Aorta (tissue), 5 donors: ENCODE data around the gene CLASP2. TPM values are rescaled to one million over a fixed set of nuclear protein-coding genes. Genes with fewer than 3 reads are reported as not detected.
"Not testable (repeated sequence)": the region's sequence is repeated elsewhere in the genome, so short reads cannot be mapped to it uniquely, and the experiment has no call there.

Source experiments
- ATAC-seq: fragments of 200-7000 bp; cut with Tn5 transposase; one replicate; pipeline ENCODE4 v1.9.1; 2022; ENCODE audit warnings: moderate library complexity; ENCODE audit not compliant: low FRiP score
- DNase-seq, 2 donors: peaks; one replicate each; pipeline ENCODE4 v3.0.0-alpha.2; 2020
- H3K27ac ChIP-seq, 2 donors: one replicate each; pipeline ENCODE4 v1.5.1; 2013; ENCODE audit warnings: low read length in 2 of 2, mild to moderate bottlenecking in 2 of 2, moderate library complexity in 2 of 2, control low read depth in 1 of 2, inconsistent platforms in 1 of 2, low read depth in 1 of 2
- H3K27me3 ChIP-seq, 2 donors: one replicate each; pipeline ENCODE4 v1.6.1; 2013; ENCODE audit warnings: control low read depth in 1 of 2, low read length in 1 of 2, mild to moderate bottlenecking in 1 of 2, moderate library complexity in 1 of 2; ENCODE audit not compliant: insufficient read depth in 2 of 2, control insufficient read depth in 1 of 2
- H3K36me3 ChIP-seq, 2 donors: one replicate each; pipeline ENCODE4 v1.6.1; 2013; ENCODE audit warnings: control low read depth in 1 of 2, low read length in 1 of 2, mild to moderate bottlenecking in 1 of 2; ENCODE audit not compliant: insufficient read depth in 2 of 2, control insufficient read depth in 1 of 2
- H3K4me1 ChIP-seq, 2 donors: one replicate each; pipeline ENCODE4 v1.6.1; 2013; ENCODE audit warnings: low read length in 2 of 2, control low read depth in 1 of 2, mild to moderate bottlenecking in 1 of 2, moderate library complexity in 1 of 2; ENCODE audit not compliant: insufficient read depth in 2 of 2, control insufficient read depth in 1 of 2
- H3K4me3 ChIP-seq, 2 donors: one replicate each; pipeline ENCODE4 v1.5.1; 2013; ENCODE audit warnings: low read length in 2 of 2, control low read depth in 1 of 2, mild to moderate bottlenecking in 1 of 2
- H3K9me3 ChIP-seq: one replicate; pipeline ENCODE4 v1.6.1; 2013; ENCODE audit warnings: mild to moderate bottlenecking, low read length; ENCODE audit not compliant: control insufficient read depth
- WGBS, 2 donors: extraction: QIAGEN DNeasy Blood & Tissue Kit; methylation state at CpG; one replicate each; pipeline ENCODE4 v1.1.7; 2013; 5-methylcytosine and 5-hydroxymethylcytosine counted together
- intact Hi-C, 2 donors: fragments of 100-400 bp; cut with DNase I; formaldehyde crosslinking; loops; one replicate each; pipeline versions ENCODE4 v1.14.2 to v1.15.0; 2022
- polyA plus RNA-seq, 2 donors: library from polyadenylated mRNA; stranded (reverse); fragments of 200-250 nt; gene quantifications; one replicate each; pipeline ENCODE4 v1.2.3, GENCODE V29; 2013
- total RNA-seq, 2 donors: library from RNA; stranded (reverse); fragmentation: NEBNext Ultra II Directional; extraction: Animal tissue kit (Norgen Biotek cat#: 25700); gene quantifications; one replicate each; pipeline ENCODE4 v1.2.1, GENCODE V29; 2021
- donor health status: healthy with polysubstance abuse.
- donor health status: Bipolar disorder and iron deficiency.
- donor health status: DM: no; HTN: no; CAD: no.
- donor health status: DM: no; HTN: no; CAD: no.
- donor health status: DM: yes; HTN: yes; CAD: no.

The CLASP2 gene
- total and polyA plus RNA-seq, 4 donors: 11.9 to 168 (median 62.4) TPM

GRCh38 chr3:33658039-33658438 lies 60.0 kb downstream of the CLASP2 start:
- ATAC-seq: no peak
- WGBS, 2 donors: 75 to 94% methylated on average over 1 of the region's 1 CpG
- no peaks in the 10 kb centered on the region for H3K9me3 ChIP-seq
- H3K27ac ChIP-seq: no peak overlapping the region
- no peaks in the 10 kb centered on the region for H3K27me3 ChIP-seq
- no peaks in the 10 kb centered on the region for H3K36me3 ChIP-seq
- no peak for DNase-seq
- intact Hi-C loops: no loop called here
- H3K4me3 ChIP-seq: no peak overlapping the region
- H3K4me1 ChIP-seq: peaks cover 0 to 2% of the 10 kb centered on the region in 2 donors

DNA sequence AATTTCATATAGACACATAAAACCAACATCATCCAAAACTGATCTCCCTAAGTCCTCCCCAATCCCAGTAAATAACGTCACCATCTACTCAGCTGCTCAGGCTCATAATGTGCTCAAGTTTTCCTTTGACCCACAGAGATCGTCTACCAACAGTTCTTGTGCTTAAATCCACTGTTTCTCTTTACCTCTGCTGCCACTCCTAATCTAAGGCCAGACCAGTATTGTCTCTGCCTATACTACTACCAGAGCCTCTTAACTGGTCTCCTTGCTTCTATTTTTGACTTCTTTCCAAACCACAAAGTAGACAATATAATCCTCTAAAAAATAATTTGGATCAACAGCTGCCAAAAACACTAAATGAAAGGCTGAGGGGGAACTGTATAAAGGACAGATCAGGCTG lies 65.3 kb downstream of the CLASP2 start:
- no peaks in the 10 kb centered on the region for H3K36me3 ChIP-seq
- DNase-seq: no peak
- no peak overlapping the region for H3K27ac ChIP-seq
- H3K9me3 ChIP-seq: no peaks in the 10 kb centered on the region
- ATAC-seq: no peak
- 87 to 90% methylated on average over 2 of the region's 2 CpGs for WGBS, 2 donors
- H3K4me3 ChIP-seq: no peak overlapping the region
- intact Hi-C loops: no loop called here
- no peaks in the 10 kb centered on the region for H3K4me1 ChIP-seq
- no peaks in the 10 kb centered on the region for H3K27me3 ChIP-seq

DNA sequence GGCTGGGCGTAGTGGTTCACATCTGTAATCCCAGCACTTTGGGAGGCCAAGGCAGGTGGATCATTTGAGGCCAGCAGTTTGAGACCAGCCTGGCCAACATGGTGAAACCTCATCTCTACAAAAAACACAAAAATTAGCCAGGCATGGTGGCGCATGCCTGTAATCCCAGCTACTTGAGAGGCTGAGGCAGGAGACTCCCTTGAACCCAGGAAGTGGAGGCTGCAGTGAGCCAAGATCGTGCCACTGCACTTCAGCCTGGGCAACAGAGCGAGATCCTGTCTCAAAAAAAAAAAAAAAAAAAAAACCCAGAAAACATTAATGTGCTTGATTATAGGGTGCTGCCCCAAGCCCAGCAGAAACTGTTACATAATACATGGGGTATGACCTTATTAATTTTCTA lies 67.0 kb downstream of the CLASP2 start:
- H3K4me1 ChIP-seq, intact Hi-C loops, H3K27ac ChIP-seq, H3K9me3 ChIP-seq, DNase-seq, ATAC-seq, H3K4me3 ChIP-seq, H3K27me3 ChIP-seq, H3K36me3 ChIP-seq: not testable (repeated sequence)
- 97 to 98% methylated on average over 4 of the region's 4 CpGs for WGBS, 2 donors

DNA sequence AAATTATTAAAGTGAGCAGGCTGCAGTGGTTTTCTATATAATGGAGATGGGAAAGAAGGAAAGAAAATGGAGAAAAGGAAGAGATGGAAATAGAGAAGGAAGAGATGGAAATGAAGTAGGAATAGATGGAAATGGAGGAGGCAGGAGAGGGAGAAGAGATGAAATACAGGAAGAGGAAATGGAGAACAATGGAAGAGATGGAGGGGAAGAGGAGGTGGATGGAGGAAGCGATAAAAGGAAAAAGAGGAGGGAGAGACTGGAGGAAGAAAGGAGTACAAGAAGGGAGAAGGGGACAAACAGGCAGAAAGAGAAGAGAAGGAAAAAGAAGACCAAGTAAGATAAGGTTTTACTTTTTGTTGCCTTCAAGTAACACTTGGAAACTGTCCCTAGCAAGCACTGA lies 67.6 kb downstream of the CLASP2 start:
- intact Hi-C loops: no loop called here
- Histone ChIP-seq H3K9me3 (no peaks in the 10 kb centered on the region), H3K27ac (no peak overlapping the region), H3K36me3 (no peaks in the 10 kb centered on the region), H3K4me1 (no peaks in the 10 kb centered on the region), H3K4me3 (no peak overlapping the region), H3K27me3 (no peaks in the 10 kb centered on the region)
- ATAC-seq: no peak
- WGBS, 2 donors: 95 to 99% methylated on average over 1 of the region's 1 CpG
- DNase-seq: no peak

DNA sequence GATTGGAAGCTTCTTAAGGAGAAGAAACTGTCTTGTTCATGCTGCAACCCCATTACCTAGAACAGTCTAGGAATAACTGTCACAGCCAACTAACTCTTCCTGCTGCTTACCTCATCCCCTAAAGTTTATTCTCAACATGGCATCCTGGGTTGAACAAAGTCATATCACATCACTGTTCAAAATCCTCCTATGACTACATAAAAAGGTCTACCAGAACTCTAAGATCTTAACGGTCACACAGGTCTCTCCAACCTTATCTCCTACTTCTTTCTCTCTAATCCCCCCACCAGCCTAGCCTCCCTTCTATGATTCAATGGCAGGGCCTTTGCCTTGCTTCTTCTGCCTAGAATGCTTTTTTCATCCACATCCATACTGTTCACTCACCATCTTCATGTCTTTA lies 69.3 kb downstream of the CLASP2 start:
- ATAC-seq (no peak), DNase-seq (no peak)
- intact Hi-C loops: no loop called here
- Histone ChIP-seq H3K9me3 (no peaks in the 10 kb centered on the region), H3K36me3 (no peaks in the 10 kb centered on the region), H3K27ac (no peak overlapping the region), H3K4me3 (no peak overlapping the region), H3K4me1 (no peaks in the 10 kb centered on the region), H3K27me3 (no peaks in the 10 kb centered on the region)
- 86 to 93% methylated on average over 1 of the region's 1 CpG for WGBS, 2 donors

GRCh38 chr3:33646406-33646805 lies 71.6 kb downstream of the CLASP2 start:
- intact Hi-C loops: no loop called here
- no peak for ATAC-seq
- Histone ChIP-seq H3K4me1 (no peaks in the 10 kb centered on the region), H3K36me3 (no peaks in the 10 kb centered on the region), H3K27me3 (no peaks in the 10 kb centered on the region), H3K9me3 (no peaks in the 10 kb centered on the region), H3K4me3 (no peak overlapping the region), H3K27ac (no peak overlapping the region)
- no peak for DNase-seq
- 86 to 95% methylated on average over 1 of the region's 1 CpG for WGBS, 2 donors

DNA sequence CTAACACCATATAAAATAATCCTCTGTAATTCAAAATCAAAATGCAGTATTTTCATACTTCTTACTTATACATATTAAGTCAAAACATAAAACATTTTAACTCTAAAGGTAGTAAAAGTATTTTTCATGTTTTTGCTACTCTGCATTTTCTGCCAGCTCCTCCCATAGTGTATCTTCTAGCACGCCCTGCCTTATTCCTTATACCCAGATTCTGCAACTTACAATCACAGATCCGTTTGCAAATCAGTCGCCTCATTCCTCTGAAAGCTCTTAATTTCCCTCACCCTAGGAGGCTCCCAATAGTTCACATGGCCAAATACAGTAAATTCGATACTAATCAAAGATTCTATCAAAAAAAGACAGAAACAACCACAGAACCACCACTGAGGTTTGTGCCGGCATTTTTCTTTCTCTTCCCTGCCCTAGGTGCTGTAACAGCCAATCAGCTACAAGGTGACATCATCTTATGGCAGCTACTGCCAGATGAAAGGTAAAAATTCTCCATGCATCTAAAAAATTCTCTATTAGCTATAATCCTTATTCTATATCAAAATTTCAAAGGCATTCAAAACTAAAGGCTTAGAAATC lies 72.9 kb downstream of the CLASP2 start:
- 20 to 21% methylated on average over 5 of the region's 5 CpGs for WGBS, 2 donors
- H3K9me3 ChIP-seq: no peaks in the 10 kb centered on the region
- DNase-seq: no peak
- no peak overlapping the region for H3K27ac ChIP-seq
- no peak for ATAC-seq
- intact Hi-C loops: no loop called here
- no peaks in the 10 kb centered on the region for H3K27me3 ChIP-seq
- peak overlapping the region; percentile 21 to 58 for H3K4me3 ChIP-seq
- H3K4me1 ChIP-seq: no peaks in the 10 kb centered on the region
- no peaks in the 10 kb centered on the region for H3K36me3 ChIP-seq

GRCh38 chr3:33644582-33644981 lies 73.5 kb downstream of the CLASP2 start:
- WGBS, 2 donors: 55 to 68% methylated on average over 4 of the region's 4 CpGs

GRCh38 chr3:33642806-33643205 lies 75.2 kb downstream of the CLASP2 start:
- ATAC-seq: no peak
- H3K27me3 ChIP-seq: no peaks in the 10 kb centered on the region
- no peaks in the 10 kb centered on the region for H3K4me1 ChIP-seq
- H3K36me3 ChIP-seq: no peaks in the 10 kb centered on the region
- H3K27ac ChIP-seq: no peak overlapping the region
- no peak overlapping the region for H3K4me3 ChIP-seq
- no peaks in the 10 kb centered on the region for H3K9me3 ChIP-seq
- DNase-seq: no peak
- 85 to 87% methylated on average over 2 of the region's 2 CpGs for WGBS, 2 donors
- intact Hi-C loops: no loop called here

More at GRCh38 chr3:33644582-33644981, 73.5 kb downstream of the CLASP2 start:
- no peaks in the 10 kb centered on the region for H3K4me1 ChIP-seq
- H3K36me3 ChIP-seq: no peaks in the 10 kb centered on the region
- H3K27me3 ChIP-seq: no peaks in the 10 kb centered on the region
- intact Hi-C loops: no loop called here
- no peak overlapping the region for H3K27ac ChIP-seq
- DNase-seq: no peak
- H3K9me3 ChIP-seq: no peaks in the 10 kb centered on the region
- ATAC-seq: no peak
- no peak overlapping the region for H3K4me3 ChIP-seq
